K562 (cell line): ENCODE data around the gene CHCHD6.

Source experiments
- FOS ChIP-seq: IDR thresholded peaks from 3 replicates; pipeline ENCODE4 v1.6.1; 2011; ENCODE audit not compliant: insufficient read length; ENCODE audit errors: extremely low read depth
- KAT8 ChIP-seq: fragments of 450-650 bp; IDR thresholded peaks from 2 replicates; pipeline ENCODE4 v1.6.1; 2016; ENCODE audit warnings: low read depth, mild to moderate bottlenecking
- KDM1A ChIP-seq, 2 experiments: fragments of 450-650 bp; IDR thresholded peaks; 2 replicates each; pipeline ENCODE4 v1.6.1; 2016; ENCODE audit warnings: mild to moderate bottlenecking in 2 of 2
- MEF2D ChIP-seq: conservative IDR thresholded peaks from 2 replicates; pipeline ENCODE4 v1.6.1; 2016; ENCODE audit warnings: low read depth, missing genetic modification characterization, missing compliant biosample characterization
- SNRNP70 ChIP-seq: fragments of 200-400 bp; formaldehyde crosslinking; optimal IDR thresholded peaks from 2 replicates; pipeline ENCODE3; 2017; ENCODE audit warnings: low read depth, low read length

DNA sequence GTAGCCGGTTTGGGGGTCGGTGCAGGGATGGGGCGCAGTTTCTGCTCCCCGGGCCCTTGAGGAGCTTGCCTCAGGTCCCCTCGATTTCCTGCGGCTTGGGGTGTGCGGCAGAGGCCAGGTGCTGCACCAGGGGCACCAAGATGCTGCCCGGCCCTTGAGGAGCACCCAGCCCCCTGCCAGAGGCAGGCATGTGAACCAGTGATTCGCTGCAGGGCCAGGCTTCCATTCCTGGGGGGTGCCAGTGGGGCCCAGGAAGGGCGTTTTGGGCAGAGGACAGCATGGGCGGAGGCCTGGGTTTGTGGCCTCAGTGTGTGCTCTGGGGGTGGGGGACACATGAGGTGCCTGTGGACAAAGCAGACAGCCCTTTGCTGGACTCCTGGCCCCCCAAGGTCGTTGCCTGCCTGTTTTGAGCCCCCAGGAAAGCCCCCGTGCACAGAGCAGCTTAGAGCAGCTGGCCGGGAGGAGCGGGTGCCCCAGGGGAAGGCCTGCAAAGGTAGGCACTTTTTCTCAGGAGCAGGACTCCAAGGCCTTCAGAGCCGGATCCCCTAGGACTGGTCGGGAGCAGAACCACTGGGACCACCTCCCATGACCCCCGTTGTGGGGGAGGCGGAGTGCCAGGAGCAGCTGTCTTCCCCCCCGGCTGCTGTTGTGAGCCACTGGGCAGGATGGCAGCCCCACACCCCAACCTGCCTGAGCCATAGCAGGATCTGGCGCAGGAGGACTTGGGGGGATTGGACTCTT is 280.5 kb downstream of the CHCHD6 start:
- TF ChIP-seq SNRNP70 (no peak), KDM1A (IDR thresholded peaks at IDR 0.05) (no peak), FOS (no peak), MEF2D (tag) (no peak), KAT8 (no peak)
